ENCODE measurements around the gene NUPR2. TPM values are rescaled to one million over a fixed set of nuclear protein-coding genes. Genes with fewer than 3 reads are reported as not detected.

Gene NUPR2
- total RNA-seq, 1 experiment from 2014 or later: not detected

DNA sequence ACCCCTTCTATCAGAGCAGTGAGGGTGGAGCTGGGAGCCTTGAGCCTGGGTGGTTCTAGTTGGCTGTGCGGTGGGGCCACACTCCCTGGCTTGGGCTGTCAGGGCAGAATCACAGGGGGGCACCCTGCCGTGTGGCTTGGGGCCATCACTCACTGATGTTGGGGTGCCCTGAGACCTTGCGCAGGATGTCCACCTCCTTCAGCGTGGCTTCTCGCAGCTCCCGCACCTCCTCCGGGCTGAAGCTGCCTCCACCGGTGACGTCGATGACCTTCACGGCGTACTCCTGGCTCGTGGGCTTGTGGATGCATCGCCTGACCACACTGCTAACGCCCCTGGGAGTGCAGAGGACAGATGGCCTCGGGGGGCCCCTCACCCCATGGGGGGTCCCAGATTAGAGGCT, 28.8 kb downstream of the NUPR2 start (continued):
- TF ChIP-seq, protein P1, sequence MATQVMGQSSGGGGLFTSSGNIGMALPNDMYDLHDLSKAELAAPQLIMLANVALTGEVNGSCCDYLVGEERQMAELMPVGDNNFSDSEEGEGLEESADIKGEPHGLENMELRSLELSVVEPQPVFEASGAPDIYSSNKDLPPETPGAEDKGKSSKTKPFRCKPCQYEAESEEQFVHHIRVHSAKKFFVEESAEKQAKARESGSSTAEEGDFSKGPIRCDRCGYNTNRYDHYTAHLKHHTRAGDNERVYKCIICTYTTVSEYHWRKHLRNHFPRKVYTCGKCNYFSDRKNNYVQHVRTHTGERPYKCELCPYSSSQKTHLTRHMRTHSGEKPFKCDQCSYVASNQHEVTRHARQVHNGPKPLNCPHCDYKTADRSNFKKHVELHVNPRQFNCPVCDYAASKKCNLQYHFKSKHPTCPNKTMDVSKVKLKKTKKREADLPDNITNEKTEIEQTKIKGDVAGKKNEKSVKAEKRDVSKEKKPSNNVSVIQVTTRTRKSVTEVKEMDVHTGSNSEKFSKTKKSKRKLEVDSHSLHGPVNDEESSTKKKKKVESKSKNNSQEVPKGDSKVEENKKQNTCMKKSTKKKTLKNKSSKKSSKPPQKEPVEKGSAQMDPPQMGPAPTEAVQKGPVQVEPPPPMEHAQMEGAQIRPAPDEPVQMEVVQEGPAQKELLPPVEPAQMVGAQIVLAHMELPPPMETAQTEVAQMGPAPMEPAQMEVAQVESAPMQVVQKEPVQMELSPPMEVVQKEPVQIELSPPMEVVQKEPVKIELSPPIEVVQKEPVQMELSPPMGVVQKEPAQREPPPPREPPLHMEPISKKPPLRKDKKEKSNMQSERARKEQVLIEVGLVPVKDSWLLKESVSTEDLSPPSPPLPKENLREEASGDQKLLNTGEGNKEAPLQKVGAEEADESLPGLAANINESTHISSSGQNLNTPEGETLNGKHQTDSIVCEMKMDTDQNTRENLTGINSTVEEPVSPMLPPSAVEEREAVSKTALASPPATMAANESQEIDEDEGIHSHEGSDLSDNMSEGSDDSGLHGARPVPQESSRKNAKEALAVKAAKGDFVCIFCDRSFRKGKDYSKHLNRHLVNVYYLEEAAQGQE (IDR thresholded peaks at IDR 0.05; ENCODE audit: low read depth): no peak
- TF ChIP-seq CBX3 (IDR thresholded peaks at IDR 0.05; ENCODE audit: low read depth): no peak
- TF ChIP-seq ELF1 (IDR thresholded peaks at IDR 0.05; ENCODE audit: borderline replicate concordance, low read depth): no peak

DNA sequence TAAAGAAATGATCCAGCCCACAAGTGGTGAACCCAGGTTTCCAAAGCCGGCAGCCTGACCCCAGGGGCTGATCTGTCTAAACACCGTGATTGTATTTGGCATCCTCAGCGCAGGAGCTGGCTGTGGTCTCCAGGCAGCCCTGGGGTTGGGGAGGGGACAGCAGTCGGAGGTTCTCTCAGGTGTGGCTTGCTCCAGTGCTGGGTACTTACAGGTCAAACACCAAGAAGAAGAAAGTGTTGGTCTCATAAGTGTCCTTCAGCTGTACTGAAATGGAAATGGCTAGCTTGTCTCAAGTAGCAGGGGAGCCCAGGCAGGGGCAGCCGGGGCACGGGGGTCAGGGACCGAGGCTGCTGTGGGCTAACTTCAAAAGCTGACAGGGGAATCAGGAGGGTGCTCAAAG, 29.5 kb downstream of the NUPR2 start:
- Histone ChIP-seq H3K27ac (ENCODE audit: low read depth, low read length) (no peak overlapping the region), H3K9me3 (ENCODE audit: control insufficient read depth in 1 of 2, insufficient read depth in 1 of 2, low read depth in 1 of 2, low read length in 2 of 2) (no peaks in the 10 kb centered on the region), H4K20me1 (ENCODE audit: insufficient read depth) (no peaks in the 10 kb centered on the region), H3K4me1 (ENCODE audit: control insufficient read depth in 1 of 2, insufficient read depth in 2 of 2, low read length in 2 of 2) (peaks cover 0 to 6% of the 10 kb centered on the region in 2 experiments; a peak in 1 of 4 replicates), H3K9ac (ENCODE audit: low read length) (no peak overlapping the region), H3K36me3 (ENCODE audit: control insufficient read depth in 1 of 2, insufficient read depth in 2 of 2, low read length in 2 of 2) (no peaks in the 10 kb centered on the region; a peak in 1 of 4 replicates), H2AFZ (ENCODE audit: low read depth, low read length, poor library complexity, severe bottlenecking) (no peak overlapping the region), H3K27me3 (ENCODE audit: insufficient read depth, low read length) (no peaks in the 10 kb centered on the region), H3K4me2 (ENCODE audit: low read length) (no peak overlapping the region), H3K79me2 (ENCODE audit: insufficient read depth, low read length) (no peaks in the 10 kb centered on the region), H3K4me3 (replicated peaks in 1 of 2; ENCODE audit: low read depth in 1 of 2, low read length in 2 of 2) (no peak overlapping the region), H3K9me2 (ENCODE audit: insufficient read depth) (no peaks in the 10 kb centered on the region)
- ChIA-PET POLR2A (no interaction called here), CTCF (no interaction called here), RAD21 (ENCODE audit: low non-redundant PET in 1 of 2, low total read pairs in 2 of 2, uncharacterized antibody in 2 of 2, unreplicated experiment in 2 of 2) (no interaction called here)
- BruUV-seq (replicated peaks): no TSS peak
- intact Hi-C loops (cut with micrococcal nuclease): no loop called here
- ATAC-seq (no peak), DNase-seq (ENCODE audit: low read depth, low spot score) (no peak)
- TF ChIP-seq ZFX (IDR thresholded peaks at IDR 0.05) (no peak), POLR2AphosphoS5 (IDR thresholded peaks at IDR 0.05; ENCODE audit: low read depth, low read length) (no peak), EGR1 (IDR thresholded peaks at IDR 0.05; ENCODE audit: low read depth) (no peak), CEBPB (IDR thresholded peaks at IDR 0.05; ENCODE audit: low read depth) (no peak), TCF7L2 (IDR thresholded peaks at IDR 0.05; ENCODE audit: borderline replicate concordance, extremely low read depth, insufficient read depth, insufficient read length) (no peak), ELF1 (IDR thresholded peaks at IDR 0.05; ENCODE audit: borderline replicate concordance, low read depth) (no peak), ZNF274 (IDR thresholded peaks at IDR 0.05; ENCODE audit: low read depth, low read length) (no peak), CBX3 (IDR thresholded peaks at IDR 0.05; ENCODE audit: low read depth) (no peak), YY1 (IDR thresholded peaks at IDR 0.05; ENCODE audit: extremely low read depth, insufficient replicate concordance, low read depth, low read length) (no peak), EZH2phosphoT487 (IDR thresholded peaks at IDR 0.05; ENCODE audit: borderline replicate concordance) (no peak), SRF (IDR thresholded peaks at IDR 0.05; ENCODE audit: low read depth) (no peak), SIN3A (IDR thresholded peaks at IDR 0.05; ENCODE audit: low read depth) (no peak), FOSL1 (IDR thresholded peaks at IDR 0.05; ENCODE audit: low read depth) (no peak)
- TF ChIP-seq, protein P2, sequence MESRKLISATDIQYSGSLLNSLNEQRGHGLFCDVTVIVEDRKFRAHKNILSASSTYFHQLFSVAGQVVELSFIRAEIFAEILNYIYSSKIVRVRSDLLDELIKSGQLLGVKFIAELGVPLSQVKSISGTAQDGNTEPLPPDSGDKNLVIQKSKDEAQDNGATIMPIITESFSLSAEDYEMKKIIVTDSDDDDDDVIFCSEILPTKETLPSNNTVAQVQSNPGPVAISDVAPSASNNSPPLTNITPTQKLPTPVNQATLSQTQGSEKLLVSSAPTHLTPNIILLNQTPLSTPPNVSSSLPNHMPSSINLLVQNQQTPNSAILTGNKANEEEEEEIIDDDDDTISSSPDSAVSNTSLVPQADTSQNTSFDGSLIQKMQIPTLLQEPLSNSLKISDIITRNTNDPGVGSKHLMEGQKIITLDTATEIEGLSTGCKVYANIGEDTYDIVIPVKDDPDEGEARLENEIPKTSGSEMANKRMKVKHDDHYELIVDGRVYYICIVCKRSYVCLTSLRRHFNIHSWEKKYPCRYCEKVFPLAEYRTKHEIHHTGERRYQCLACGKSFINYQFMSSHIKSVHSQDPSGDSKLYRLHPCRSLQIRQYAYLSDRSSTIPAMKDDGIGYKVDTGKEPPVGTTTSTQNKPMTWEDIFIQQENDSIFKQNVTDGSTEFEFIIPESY (IDR thresholded peaks at IDR 0.05; ENCODE audit: extremely low read depth, insufficient replicate concordance, low read length): no peak

All from HCT116 (cell line).